Mucosa of rectum (tissue), 2 donors: ENCODE measurements around the gene UBE2QL1.

Experiments used
- H3K27ac ChIP-seq, 2 donors: one replicate each; pipeline ENCODE4 v1.7.0; 2013; ENCODE audit warnings: inconsistent platforms in 2 of 2, low read depth in 2 of 2, low read length in 2 of 2
- H3K27me3 ChIP-seq, 2 donors: one replicate each; pipeline ENCODE4 v1.7.0; 2013; ENCODE audit warnings: low read length in 2 of 2; ENCODE audit not compliant: control insufficient read depth in 2 of 2, insufficient read depth in 2 of 2
- H3K36me3 ChIP-seq, 2 donors: one replicate each; pipeline ENCODE4 v1.7.0; 2013; ENCODE audit warnings: low read length in 2 of 2; ENCODE audit not compliant: control insufficient read depth in 2 of 2, insufficient read depth in 2 of 2
- H3K4me1 ChIP-seq, 2 donors: one replicate each; pipeline ENCODE4 v1.7.0; 2013; ENCODE audit warnings: low read length in 2 of 2, mild to moderate bottlenecking in 1 of 2; ENCODE audit not compliant: control insufficient read depth in 2 of 2, insufficient read depth in 2 of 2
- H3K4me3 ChIP-seq, 2 donors: one replicate each; pipeline ENCODE4 v1.7.0; 2013; ENCODE audit warnings: low read length in 2 of 2
- H3K9ac ChIP-seq, 2 donors: one replicate each; pipeline ENCODE4 v1.7.0; 2013; ENCODE audit warnings: low read length in 2 of 2, low read depth in 1 of 2, mild to moderate bottlenecking in 1 of 2
- H3K9me3 ChIP-seq, 2 donors: one replicate each; pipeline ENCODE4 v1.7.0; 2013; ENCODE audit warnings: low read length in 2 of 2; ENCODE audit not compliant: control insufficient read depth in 2 of 2
- donor health status: healthy.
- donor health status: Normal muscosa, but diverticular disease.

The UBE2QL1 gene

GRCh38 chr5:6443326-6443725 is 5.3 kb upstream of the UBE2QL1 start:
- H3K9ac ChIP-seq: no peak overlapping the region
- H3K9me3 ChIP-seq: peaks cover 0 to 3% of the 10 kb centered on the region in 2 donors
- no peaks in the 10 kb centered on the region for H3K36me3 ChIP-seq
- H3K4me1 ChIP-seq: no peaks in the 10 kb centered on the region
- no peak overlapping the region for H3K4me3 ChIP-seq
- no peaks in the 10 kb centered on the region for H3K27me3 ChIP-seq
- no peak overlapping the region for H3K27ac ChIP-seq

GRCh38 chr5:6446042-6446441 is 2.6 kb upstream of the UBE2QL1 start:
- Histone ChIP-seq H3K36me3 (no peaks in the 10 kb centered on the region), H3K4me3 (no peak overlapping the region), H3K27ac (no peak overlapping the region), H3K9me3 (no peaks in the 10 kb centered on the region), H3K9ac (no peak overlapping the region), H3K4me1 (peaks cover 0 to 4% of the 10 kb centered on the region in 2 donors), H3K27me3 (peaks cover 6 to 16% of the 10 kb centered on the region in 2 donors)

- H3K4me1 ChIP-seq: peaks cover 0 to 4% of the 10 kb centered on the region in 2 donors
- peaks cover 6 to 16% of the 10 kb centered on the region in 2 donors for H3K27me3 ChIP-seq
- H3K9ac ChIP-seq: no peak overlapping the region
- H3K9me3 ChIP-seq: no peaks in the 10 kb centered on the region
- no peaks in the 10 kb centered on the region for H3K36me3 ChIP-seq
- no peak overlapping the region for H3K27ac ChIP-seq
- no peak overlapping the region for H3K4me3 ChIP-seq
These were observed 1.9 kb upstream of the UBE2QL1 start for GRCh38 chr5:6446626-6447309.

- Histone ChIP-seq H3K9me3 (no peaks in the 10 kb centered on the region), H3K36me3 (no peaks in the 10 kb centered on the region), H3K27me3 (peaks cover 8 to 16% of the 10 kb centered on the region in 2 donors), H3K27ac (no peak overlapping the region), H3K4me3 (no peak overlapping the region), H3K9ac (no peak overlapping the region), H3K4me1 (peaks cover 0 to 4% of the 10 kb centered on the region in 2 donors)
These were observed 1.1 kb upstream of the UBE2QL1 start for GRCh38 chr5:6447384-6448140.

- Histone ChIP-seq H3K9ac (no peak overlapping the region), H3K27ac (no peak overlapping the region), H3K4me1 (peaks cover 0 to 4% of the 10 kb centered on the region in 2 donors), H3K4me3 (no peak overlapping the region), H3K9me3 (no peaks in the 10 kb centered on the region), H3K36me3 (no peaks in the 10 kb centered on the region), H3K27me3 (peaks cover 9 to 16% of the 10 kb centered on the region in 2 donors)
These were observed 543 bp upstream of the UBE2QL1 start for GRCh38 chr5:6448141-6448491.

- no peak overlapping the region for H3K27ac ChIP-seq
- no peaks in the 10 kb centered on the region for H3K9me3 ChIP-seq
- H3K36me3 ChIP-seq: no peaks in the 10 kb centered on the region
- H3K4me3 ChIP-seq: peak overlapping the region; percentile 52 to 55
- peak overlapping the region in 1 of 2 donors; percentile 20 for H3K9ac ChIP-seq
- H3K4me1 ChIP-seq: peaks cover 0 to 4% of the 10 kb centered on the region in 2 donors
- peaks cover 9 to 19% of the 10 kb centered on the region in 2 donors for H3K27me3 ChIP-seq
These were observed 953 bp downstream of the UBE2QL1 start for GRCh38 chr5:6449465-6450158.

- no peak overlapping the region for H3K9ac ChIP-seq
- H3K36me3 ChIP-seq: no peaks in the 10 kb centered on the region
- peak overlapping the region in 1 of 2 donors; percentile 43 for H3K4me3 ChIP-seq
- H3K27ac ChIP-seq: no peak overlapping the region
- peaks cover 9 to 21% of the 10 kb centered on the region in 2 donors for H3K27me3 ChIP-seq
- H3K9me3 ChIP-seq: no peaks in the 10 kb centered on the region
- H3K4me1 ChIP-seq: peaks cover 0 to 4% of the 10 kb centered on the region in 2 donors
These were observed 1.7 kb downstream of the UBE2QL1 start for GRCh38 chr5:6450319-6450833.

GRCh38 chr5:6452622-6453504 is 4.2 kb downstream of the UBE2QL1 start:
- Histone ChIP-seq H3K9ac (no peak overlapping the region), H3K27ac (no peak overlapping the region), H3K27me3 (peaks cover 9 to 23% of the 10 kb centered on the region in 2 donors), H3K36me3 (no peaks in the 10 kb centered on the region), H3K4me1 (peaks cover 0 to 4% of the 10 kb centered on the region in 2 donors), H3K4me3 (no peak overlapping the region), H3K9me3 (no peaks in the 10 kb centered on the region)

GRCh38 chr5:6453937-6454560 is 5.4 kb downstream of the UBE2QL1 start:
- H3K27ac ChIP-seq: no peak overlapping the region
- H3K4me1 ChIP-seq: peaks cover 0 to under 1% of the 10 kb centered on the region in 2 donors
- H3K9ac ChIP-seq: no peak overlapping the region
- no peak overlapping the region for H3K4me3 ChIP-seq
- no peaks in the 10 kb centered on the region for H3K36me3 ChIP-seq
- peaks cover 9 to 20% of the 10 kb centered on the region in 2 donors for H3K27me3 ChIP-seq
- H3K9me3 ChIP-seq: no peaks in the 10 kb centered on the region
